Effector memory CD4-positive, alpha-beta T cell (primary cell): Measurements from ENCODE around the gene FRMPD4.

Experiments used
- DNase-seq, 3 donors: peaks; one replicate each; pipeline ENCODE4 v3.0.0-alpha.2; 2020
- H3K27ac ChIP-seq: 2 replicates; pipeline ENCODE4 v1.7.0; 2013; ENCODE audit warnings: mild to moderate bottlenecking, low read length, moderate library complexity; ENCODE audit not compliant: insufficient read depth, poor library complexity, severe bottlenecking
- H3K27me3 ChIP-seq: replicated peaks from 2 replicates; pipeline ENCODE4 v1.7.0; 2013; ENCODE audit warnings: mild to moderate bottlenecking, low read length; ENCODE audit not compliant: insufficient read depth, control insufficient read depth, poor library complexity, severe bottlenecking
- H3K36me3 ChIP-seq: 2 replicates; pipeline ENCODE4 v1.7.0; 2013; ENCODE audit warnings: mild to moderate bottlenecking, low read length, moderate library complexity; ENCODE audit not compliant: control insufficient read depth, insufficient read depth
- H3K4me1 ChIP-seq: 2 replicates; pipeline ENCODE4 v1.7.0; 2013; ENCODE audit warnings: low read length, mild to moderate bottlenecking; ENCODE audit not compliant: control insufficient read depth, insufficient read depth, poor library complexity, severe bottlenecking
- H3K4me3 ChIP-seq: 2 replicates; pipeline ENCODE4 v1.7.0; 2013; ENCODE audit warnings: low read length, low read depth, mild to moderate bottlenecking; ENCODE audit not compliant: insufficient read depth, poor library complexity, severe bottlenecking
- H3K9me3 ChIP-seq: 2 replicates; pipeline ENCODE4 v1.7.0; 2013; ENCODE audit warnings: mild to moderate bottlenecking, low read length, moderate library complexity; ENCODE audit not compliant: control insufficient read depth

Gene FRMPD4

GRCh38 chrX:12344954-12345353, 206.7 kb downstream of the FRMPD4 start:
- Histone ChIP-seq H3K27ac (no peak overlapping the region), H3K9me3 (no peaks in the 10 kb centered on the region), H3K4me3 (no peak overlapping the region), H3K4me1 (no peaks in the 10 kb centered on the region), H3K27me3 (no peaks in the 10 kb centered on the region), H3K36me3 (no peaks in the 10 kb centered on the region)
- no peak for DNase-seq

GRCh38 chrX:12349201-12349600, 210.9 kb downstream of the FRMPD4 start:
- H3K27ac ChIP-seq: no peak overlapping the region
- no peaks in the 10 kb centered on the region for H3K36me3 ChIP-seq
- H3K4me1 ChIP-seq: no peaks in the 10 kb centered on the region
- H3K27me3 ChIP-seq: no peaks in the 10 kb centered on the region
- DNase-seq: no peak
- no peaks in the 10 kb centered on the region for H3K9me3 ChIP-seq
- no peak overlapping the region for H3K4me3 ChIP-seq

- Histone ChIP-seq H3K4me1 (no peaks in the 10 kb centered on the region), H3K27ac (no peak overlapping the region), H3K4me3 (no peak overlapping the region), H3K9me3 (no peaks in the 10 kb centered on the region), H3K36me3 (no peaks in the 10 kb centered on the region), H3K27me3 (no peaks in the 10 kb centered on the region)
- DNase-seq: no peak
These were observed 214.6 kb downstream of the FRMPD4 start for GRCh38 chrX:12352922-12353321.

GRCh38 chrX:12360383-12360782, 222.1 kb downstream of the FRMPD4 start:
- Histone ChIP-seq H3K4me3 (no peak overlapping the region), H3K9me3 (no peaks in the 10 kb centered on the region)
- DNase-seq: no peak

GRCh38 chrX:12360986-12361598, 222.8 kb downstream of the FRMPD4 start:
- no peaks in the 10 kb centered on the region for H3K9me3 ChIP-seq
- no peak overlapping the region for H3K4me3 ChIP-seq
- H3K4me1 ChIP-seq: no peaks in the 10 kb centered on the region
- no peak overlapping the region for H3K27ac ChIP-seq
- H3K36me3 ChIP-seq: no peaks in the 10 kb centered on the region
- no peaks in the 10 kb centered on the region for H3K27me3 ChIP-seq
- DNase-seq: no peak

More at GRCh38 chrX:12360383-12360782, 222.1 kb downstream of the FRMPD4 start:
- Histone ChIP-seq H3K4me1 (no peaks in the 10 kb centered on the region), H3K27ac (no peak overlapping the region), H3K36me3 (no peaks in the 10 kb centered on the region), H3K27me3 (no peaks in the 10 kb centered on the region)

- Histone ChIP-seq H3K4me1 (no peaks in the 10 kb centered on the region), H3K4me3 (no peak overlapping the region), H3K9me3 (no peaks in the 10 kb centered on the region), H3K36me3 (no peaks in the 10 kb centered on the region), H3K27ac (no peak overlapping the region), H3K27me3 (no peaks in the 10 kb centered on the region)
- no peak for DNase-seq
These were observed 224.9 kb downstream of the FRMPD4 start for GRCh38 chrX:12363216-12363615.

GRCh38 chrX:12366440-12366839, 228.2 kb downstream of the FRMPD4 start:
- Histone ChIP-seq H3K9me3 (no peaks in the 10 kb centered on the region), H3K36me3 (no peaks in the 10 kb centered on the region), H3K4me3 (no peak overlapping the region), H3K27ac (no peak overlapping the region), H3K27me3 (no peaks in the 10 kb centered on the region), H3K4me1 (no peaks in the 10 kb centered on the region)
- DNase-seq: no peak

GRCh38 chrX:12367254-12367653, 229.0 kb downstream of the FRMPD4 start:
- H3K4me1 ChIP-seq: no peaks in the 10 kb centered on the region

GRCh38 chrX:12370497-12370986, 232.3 kb downstream of the FRMPD4 start:
- Histone ChIP-seq H3K27me3 (no peaks in the 10 kb centered on the region), H3K4me1 (no peaks in the 10 kb centered on the region), H3K9me3 (no peaks in the 10 kb centered on the region), H3K27ac (no peak overlapping the region), H3K4me3 (no peak overlapping the region), H3K36me3 (no peaks in the 10 kb centered on the region)
- no peak for DNase-seq

More at GRCh38 chrX:12367254-12367653, 229.0 kb downstream of the FRMPD4 start:
- no peak overlapping the region for H3K27ac ChIP-seq
- H3K36me3 ChIP-seq: no peaks in the 10 kb centered on the region
- H3K4me3 ChIP-seq: no peak overlapping the region
- H3K27me3 ChIP-seq: no peaks in the 10 kb centered on the region
- no peaks in the 10 kb centered on the region for H3K9me3 ChIP-seq
- DNase-seq: no peak

GRCh38 chrX:12372111-12372510, 233.8 kb downstream of the FRMPD4 start:
- DNase-seq: no peak
- no peaks in the 10 kb centered on the region for H3K9me3 ChIP-seq
- H3K36me3 ChIP-seq: no peaks in the 10 kb centered on the region
- no peak overlapping the region for H3K27ac ChIP-seq
- no peaks in the 10 kb centered on the region for H3K27me3 ChIP-seq
- no peak overlapping the region for H3K4me3 ChIP-seq
- no peaks in the 10 kb centered on the region for H3K4me1 ChIP-seq
